Liver (tissue), 9 donors: ENCODE results near the gene TBX15. TPM values are rescaled to one million over a fixed set of nuclear protein-coding genes. Genes with fewer than 3 reads are reported as not detected.

Experiments used
- DNase-seq: peaks from one replicate; pipeline ENCODE4 v3.0.0-alpha.2; 2017; ENCODE audit warnings: low spot score
- H3K27ac ChIP-seq, 2 donors: one replicate each; pipeline ENCODE4 v1.7.0; 2013; ENCODE audit warnings: inconsistent platforms in 2 of 2, low read length in 2 of 2, control low read depth in 1 of 2, low read depth in 1 of 2, mild to moderate bottlenecking in 1 of 2
- H3K27me3 ChIP-seq, 4 donors: one replicate each; pipeline versions ENCODE4 v1.6.1 to v1.7.0; 2013; ENCODE audit warnings: low read length in 3 of 4, inconsistent platforms in 1 of 4, mild to moderate bottlenecking in 1 of 4, moderate library complexity in 1 of 4; ENCODE audit not compliant: control insufficient read depth in 4 of 4, insufficient read depth in 4 of 4
- H3K36me3 ChIP-seq, 4 donors: one replicate each; pipeline versions ENCODE4 v1.6.1 to v1.7.0; 2013; ENCODE audit warnings: low read length in 3 of 4, mild to moderate bottlenecking in 3 of 4, low read depth in 1 of 4, moderate library complexity in 1 of 4; ENCODE audit not compliant: control insufficient read depth in 4 of 4, insufficient read depth in 3 of 4
- H3K4me1 ChIP-seq, 4 donors: one replicate each; pipeline versions ENCODE4 v1.6.1 to v1.7.0; 2013; ENCODE audit warnings: low read length in 3 of 4, mild to moderate bottlenecking in 3 of 4, moderate library complexity in 1 of 4; ENCODE audit not compliant: control insufficient read depth in 4 of 4, insufficient read depth in 4 of 4
- H3K4me3 ChIP-seq, 3 donors: one replicate each; pipeline versions ENCODE4 v1.6.1 to v1.7.0; 2013; ENCODE audit warnings: low read length in 3 of 3, control low read depth in 1 of 3, low read depth in 1 of 3, mild to moderate bottlenecking in 1 of 3
- H3K9ac ChIP-seq, 2 donors: one replicate each; pipeline ENCODE4 v1.7.0; 2013; ENCODE audit warnings: low read length in 2 of 2, mild to moderate bottlenecking in 2 of 2, moderate library complexity in 2 of 2, control low read depth in 1 of 2, low read depth in 1 of 2
- H3K9me3 ChIP-seq, 4 donors: one replicate each; pipeline versions ENCODE4 v1.6.1 to v1.7.0; 2013; ENCODE audit warnings: low read length in 3 of 4; ENCODE audit not compliant: control insufficient read depth in 4 of 4
- ATF3 ChIP-seq: IDR thresholded peaks from 2 replicates; pipeline ENCODE4 v1.6.1; 2016; ENCODE audit warnings: antibody characterized with exemption
- CTCF ChIP-seq: fragments of 150-350 bp; IDR thresholded peaks from 2 replicates; pipeline ENCODE4 v1.5.1; 2017; ENCODE audit warnings: improper control_type of control experiment, low read depth, low read length; ENCODE audit not compliant: missing input control
- EGR1 ChIP-seq, 2 donors: IDR thresholded peaks; 2 replicates each; pipeline ENCODE4 v1.6.1; 2016 to 2018; ENCODE audit warnings: antibody characterized with exemption in 2 of 2, low read depth in 2 of 2
- FOXA1 ChIP-seq: IDR thresholded peaks from 2 replicates; pipeline ENCODE4 v1.6.1; 2016; ENCODE audit warnings: antibody characterized with exemption
- FOXA2 ChIP-seq: IDR thresholded peaks from 2 replicates; pipeline ENCODE4 v1.6.1; 2016; ENCODE audit warnings: antibody characterized with exemption
- HNF4A ChIP-seq, 2 donors: conservative IDR thresholded peaks; 2 replicates each; pipeline ENCODE4 v1.6.1; 2016; ENCODE audit warnings: antibody characterized with exemption in 2 of 2, mild to moderate bottlenecking in 2 of 2
- JUND ChIP-seq, 2 donors: IDR thresholded peaks; 2 replicates each; pipeline ENCODE4 v1.6.1; 2016; ENCODE audit warnings: antibody characterized with exemption in 2 of 2
- MAX ChIP-seq: IDR thresholded peaks from 2 replicates; pipeline ENCODE4 v1.6.1; 2016; ENCODE audit warnings: antibody characterized with exemption
- NR2F2 ChIP-seq: IDR thresholded peaks from 2 replicates; pipeline ENCODE4 v1.6.1; 2016; ENCODE audit warnings: antibody characterized with exemption
- RAD21 ChIP-seq, 2 donors: IDR thresholded peaks; 2 replicates each; pipeline ENCODE4 v1.6.1; 2016; ENCODE audit warnings: antibody characterized with exemption in 2 of 2, mild to moderate bottlenecking in 2 of 2
- REST ChIP-seq: IDR thresholded peaks from 2 replicates; pipeline ENCODE4 v1.6.1; 2016; ENCODE audit warnings: antibody characterized with exemption, mild to moderate bottlenecking
- RXRA ChIP-seq, 2 donors: IDR thresholded peaks; 2 replicates each; pipeline ENCODE4 v1.6.1; 2017 to 2018; ENCODE audit warnings: antibody characterized with exemption in 2 of 2, mild to moderate bottlenecking in 1 of 2
- SP1 ChIP-seq: IDR thresholded peaks from 2 replicates; pipeline ENCODE4 v1.6.1; 2018; ENCODE audit warnings: antibody characterized with exemption, mild to moderate bottlenecking
- TAF1 ChIP-seq: conservative IDR thresholded peaks from 2 replicates; pipeline ENCODE4 v1.6.1; 2016; ENCODE audit warnings: antibody characterized with exemption, mild to moderate bottlenecking
- YY1 ChIP-seq: IDR thresholded peaks from 2 replicates; pipeline ENCODE4 v1.6.1; 2016; ENCODE audit warnings: antibody characterized with exemption, mild to moderate bottlenecking
- ZBTB33 ChIP-seq: IDR thresholded peaks from 2 replicates; pipeline ENCODE4 v1.6.1; 2016; ENCODE audit warnings: antibody characterized with exemption
- WGBS: extraction: QIAGEN DNeasy Blood & Tissue Kit; methylation state at CpG from one replicate; pipeline ENCODE4 v1.1.7; 2013; 5-methylcytosine and 5-hydroxymethylcytosine counted together
- polyA plus RNA-seq, 2 donors: library from polyadenylated mRNA; stranded (reverse) in 1 of 2; unstranded in 1 of 2; fragments of 200-250 nt in 1 of 2; fragments of >200 nt in 1 of 2; fragmentation: Nextera tagmentation in 1 of 2; extraction: Ambion mirVana in 1 of 2; gene quantifications; one replicate each; pipeline versions ENCODE4 v1.2.1 to v1.2.3, GENCODE V29; 2013 to 2015
- total RNA-seq, 2 donors: library from RNA; depleted of rRNA; stranded (reverse); fragments of >200 nt; gene quantifications; one replicate each; pipeline ENCODE4 v1.2.3, GENCODE V29; 2014
- donor health status: healthy.
- donor health status: healthy.
- donor health status: healthy.
- donor health status: healthy.
- donor health status: healthy.

The TBX15 gene
- total and polyA plus RNA-seq, 4 donors = 0.09 to 15.5 (median 3.5) TPM

- Histone ChIP-seq H3K36me3 (no peaks in the 10 kb centered on the region), H3K9me3 (no peaks in the 10 kb centered on the region), H3K4me3 (no peak overlapping the region), H3K9ac (no peak overlapping the region), H3K27ac (no peak overlapping the region), H3K4me1 (peaks cover 0 to 8% (median 5%) of the 10 kb centered on the region in 4 donors), H3K27me3 (no peaks in the 10 kb centered on the region)
- DNase-seq = no peak
- WGBS = 95% methylated on average over 3 of the region's 3 CpGs
- no peak for TF ChIP-seq ATF3
- no peak for TF ChIP-seq EGR1 (IDR thresholded peaks at IDR 0.05; ENCODE audit: low read depth in 2 of 2)
- TF ChIP-seq RXRA (IDR thresholded peaks at IDR 0.05) = no peak
- TF ChIP-seq JUND (IDR thresholded peaks at IDR 0.05) = no peak
- TF ChIP-seq RAD21 (IDR thresholded peaks at IDR 0.05) = no peak
- TF ChIP-seq NR2F2 = no peak
- no peak for TF ChIP-seq MAX
- no peak for TF ChIP-seq HNF4A (conservative IDR thresholded peaks at IDR 0.05)
- no peak for TF ChIP-seq SP1
- TF ChIP-seq REST = no peak
- TF ChIP-seq ZBTB33 = no peak
- no peak for TF ChIP-seq YY1
- no peak for TF ChIP-seq CTCF
- TF ChIP-seq FOXA1 = no peak
- no peak for TF ChIP-seq FOXA2
- TF ChIP-seq TAF1 = no peak
Measured at GRCh38 chr1:118947003-118947765, 41.0 kb downstream of the TBX15 start.
